ENCODE measurements around the gene EFNA2. TPM values are rescaled to one million over a fixed set of nuclear protein-coding genes. Genes with fewer than 3 reads are reported as not detected.

The EFNA2 gene
- total RNA-seq, 2 experiments from 2014 or later = not detected

DNA sequence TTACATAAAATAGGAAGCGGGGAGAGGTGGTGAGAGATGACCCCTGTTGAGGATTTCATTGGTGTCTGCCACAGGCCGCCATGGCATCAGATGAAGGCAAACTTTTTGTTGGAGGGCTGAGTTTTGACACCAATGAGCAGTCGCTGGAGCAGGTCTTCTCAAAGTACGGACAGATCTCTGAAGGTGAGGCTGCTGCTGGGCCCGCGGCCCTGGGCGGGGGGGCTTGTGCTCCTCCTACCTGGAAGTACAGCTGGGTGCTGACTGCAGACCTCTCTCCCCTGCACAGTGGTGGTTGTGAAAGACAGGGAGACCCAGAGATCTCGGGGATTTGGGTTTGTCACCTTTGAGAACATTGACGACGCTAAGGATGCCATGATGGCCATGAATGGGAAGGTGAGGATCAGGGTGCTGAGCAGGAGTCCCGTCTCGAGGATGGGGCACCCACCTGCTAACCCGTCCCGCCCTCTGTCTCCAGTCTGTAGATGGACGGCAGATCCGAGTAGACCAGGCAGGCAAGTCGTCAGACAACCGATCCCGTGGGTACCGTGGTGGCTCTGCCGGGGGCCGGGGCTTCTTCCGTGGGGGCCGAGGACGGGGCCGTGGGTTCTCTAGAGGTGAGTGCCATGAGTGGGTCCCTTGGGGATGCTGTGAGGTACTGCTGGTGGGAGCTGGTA lies 14.7 kb upstream of the EFNA2 start:
- Mint-ChIP-seq H3K27me3 (peaks cover 3% of the 10 kb centered on the region), H3K4me1 (peaks cover 62% of the 10 kb centered on the region), H3K27ac (peak overlapping the region; percentile 85), H3K9me3 (no peaks in the 10 kb centered on the region), H3K4me3 (peak overlapping the region; percentile 91), H3K36me3 (ENCODE audit: low read depth) (peaks cover 45% of the 10 kb centered on the region)
- CTCF ChIA-PET = interaction anchor here (0.6 to 1.9 kb wide), 3 partner anchors 26 to 138 kb away, joined by 3 to 6 read pairs (median 3); no protein-coding TSS in a partner anchor
- POLR2A ChIA-PET = interaction anchor here (1.1 to 2.5 kb wide), 3 partner anchors 10 to 30 kb away, joined by 3 to 8 read pairs (median 6); no protein-coding TSS in a partner anchor
- no peak for DNase-seq

DNA sequence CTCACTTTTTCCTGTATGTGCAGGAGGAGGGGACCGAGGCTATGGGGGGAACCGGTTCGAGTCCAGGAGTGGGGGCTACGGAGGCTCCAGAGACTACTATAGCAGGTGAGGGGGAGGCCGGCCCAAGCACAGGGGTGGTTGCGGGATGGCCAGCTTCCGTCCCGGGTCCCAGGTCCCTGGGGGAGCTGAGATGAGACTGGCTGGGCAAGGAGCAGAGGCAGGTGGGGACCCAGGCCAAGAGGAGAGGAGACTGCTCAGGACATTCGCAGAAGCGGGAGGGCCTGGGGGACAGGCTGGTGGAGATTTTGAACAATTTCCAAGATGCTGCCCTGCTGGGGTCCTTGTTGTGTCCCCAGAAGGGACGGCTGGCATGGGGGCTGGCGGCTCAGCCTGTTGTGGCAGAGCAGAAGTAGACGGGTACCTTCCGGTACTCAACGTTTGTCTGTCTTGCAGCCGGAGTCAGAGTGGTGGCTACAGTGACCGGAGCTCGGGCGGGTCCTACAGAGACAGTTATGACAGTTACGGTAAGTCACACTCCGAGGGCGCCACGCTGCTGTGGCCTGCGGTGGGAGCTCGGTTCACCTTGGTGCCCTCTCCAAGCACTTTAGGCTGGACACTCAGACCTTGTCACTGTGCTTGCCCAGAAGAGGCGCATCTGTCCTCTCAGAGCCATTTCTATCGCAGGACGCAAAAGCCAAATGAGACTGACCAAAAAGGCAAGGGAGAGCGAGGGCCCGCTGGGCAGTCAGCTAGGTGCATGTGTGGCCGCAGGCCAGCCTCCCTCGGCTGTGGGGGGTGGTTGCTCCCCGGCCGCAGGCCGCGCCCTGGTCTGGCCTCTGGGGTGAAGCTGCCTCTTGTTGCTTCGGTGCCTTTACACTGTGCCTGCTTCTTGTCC lies 13.9 kb upstream of the EFNA2 start:
- Mint-ChIP-seq H3K4me1 (peaks cover 64% of the 10 kb centered on the region), H3K9me3 (no peaks in the 10 kb centered on the region), H3K27ac (peak overlapping the region; percentile 85), H3K36me3 (ENCODE audit: low read depth) (peaks cover 49% of the 10 kb centered on the region), H3K27me3 (peaks cover 3% of the 10 kb centered on the region), H3K4me3 (peak overlapping the region; percentile 91)
- POLR2A ChIA-PET = interaction anchor here (1.1 to 2.5 kb wide), 4 partner anchors 11 to 31 kb away, joined by 3 to 16 read pairs (median 7); no protein-coding TSS in a partner anchor
- no peak for DNase-seq
- CTCF ChIA-PET = interaction anchor here (0.6 to 1.9 kb wide), 3 partner anchors 27 to 137 kb away, joined by 3 to 6 read pairs (median 3); no protein-coding TSS in a partner anchor

DNA sequence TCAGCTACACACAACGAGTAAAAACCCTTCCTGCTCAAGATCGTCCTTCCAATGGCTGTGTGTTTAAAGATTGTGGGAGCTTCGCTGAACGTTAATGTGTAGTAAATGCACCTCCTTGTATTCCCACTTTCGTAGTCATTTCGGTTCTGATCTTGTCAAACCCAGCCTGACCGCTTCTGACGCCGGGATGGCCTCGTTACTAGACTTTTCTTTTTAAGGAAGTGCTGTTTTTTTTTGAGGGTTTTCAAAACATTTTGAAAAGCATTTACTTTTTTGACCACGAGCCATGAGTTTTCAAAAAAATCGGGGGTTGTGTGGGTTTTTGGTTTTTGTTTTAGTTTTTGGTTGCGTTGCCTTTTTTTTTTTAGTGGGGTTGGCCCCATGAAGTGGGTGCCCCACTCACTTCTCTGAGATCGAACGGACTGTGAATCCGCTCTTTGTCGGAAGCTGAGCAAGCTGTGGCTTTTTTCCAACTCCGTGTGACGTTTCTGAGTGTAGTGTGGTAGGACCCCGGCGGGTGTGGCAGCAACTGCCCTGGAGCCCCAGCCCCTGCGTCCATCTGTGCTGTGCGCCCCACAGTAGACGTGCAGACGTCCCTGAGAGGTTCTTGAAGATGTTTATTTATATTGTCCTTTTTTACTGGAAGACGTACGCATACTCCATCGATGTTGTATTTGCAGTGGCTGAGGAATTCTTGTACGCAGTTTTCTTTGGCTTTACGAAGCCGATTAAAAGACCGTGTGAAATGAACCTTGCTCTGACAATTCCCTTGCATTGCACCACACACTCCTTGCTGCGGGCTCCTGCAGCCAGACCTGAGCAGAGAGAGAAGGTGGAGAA lies 13.0 kb upstream of the EFNA2 start:
- H3K27me3 Mint-ChIP-seq = no peaks in the 10 kb centered on the region
- no peak for DNase-seq
- ChIA-PET CTCF (interaction anchor here (1.4 to 1.9 kb wide), 3 partner anchors 28 to 111 kb away, joined by 3 to 14 read pairs (median 6); no protein-coding TSS in a partner anchor), POLR2A (interaction anchor here (1.0 to 2.5 kb wide), 6 partner anchors 12 to 380 kb away, joined by 3 to 16 read pairs (median 4); partner anchors contain the start of genes MED16 and RNU6-9)
- peak overlapping the region; percentile 68 for H3K27ac Mint-ChIP-seq
- no peaks in the 10 kb centered on the region for H3K9me3 Mint-ChIP-seq
- peaks cover 60% of the 10 kb centered on the region for H3K4me1 Mint-ChIP-seq
- H3K36me3 Mint-ChIP-seq (ENCODE audit: low read depth) = peaks cover 52% of the 10 kb centered on the region
- H3K4me3 Mint-ChIP-seq = peak overlapping the region; percentile 41

DNA sequence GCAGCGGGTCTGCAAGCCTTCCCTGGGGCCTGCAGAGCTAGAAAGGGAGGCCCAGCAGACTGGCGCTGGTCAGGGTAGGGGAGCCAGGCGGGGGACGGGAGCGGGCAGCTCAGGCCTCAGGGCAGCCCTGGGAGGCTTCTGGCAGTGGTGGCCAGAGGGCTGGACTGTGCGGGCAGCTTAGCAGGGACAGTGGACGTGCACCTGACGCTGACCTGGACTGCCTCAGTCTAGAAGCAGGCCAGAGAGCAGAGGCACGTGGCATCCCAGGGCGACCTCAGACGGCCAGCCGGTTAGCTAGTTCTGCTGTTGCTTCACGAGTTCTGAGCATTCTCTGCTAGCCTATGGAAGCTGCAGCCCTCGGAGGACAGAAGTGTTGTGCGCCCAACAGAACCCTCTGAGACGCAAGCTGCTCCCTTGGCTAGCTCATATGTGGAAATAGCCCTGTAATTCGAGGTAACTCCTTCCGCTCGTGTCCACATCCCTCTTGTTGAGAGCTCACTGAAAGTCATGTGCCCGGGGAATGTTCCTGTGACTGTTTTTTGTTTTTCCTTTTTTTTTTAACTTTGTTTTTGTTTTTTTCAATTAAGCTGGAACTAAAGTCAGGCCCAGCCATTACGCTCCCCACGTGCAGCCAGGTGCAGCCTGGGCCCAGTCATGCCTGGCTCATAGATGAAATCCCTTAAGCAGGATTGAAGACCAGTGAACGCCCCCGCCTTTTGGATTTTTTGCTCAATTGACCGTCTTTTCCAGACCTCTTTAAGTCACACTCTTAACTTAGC lies 12.2 kb upstream of the EFNA2 start:
- H3K4me3 Mint-ChIP-seq = peak overlapping the region; percentile 14
- H3K9me3 Mint-ChIP-seq = no peaks in the 10 kb centered on the region
- POLR2A ChIA-PET = interaction anchor here (1.0 to 2.5 kb wide), 6 partner anchors 13 to 380 kb away, joined by 3 to 16 read pairs (median 4); partner anchors contain the start of genes MED16 and RNU6-9
- peak overlapping the region; percentile 72 for H3K27ac Mint-ChIP-seq
- CTCF ChIA-PET = interaction anchor here (1.4 to 1.5 kb wide), 2 partner anchors 30 to 110 kb away, joined by 3 to 14 read pairs; no protein-coding TSS in a partner anchor
- peaks cover 57% of the 10 kb centered on the region for H3K36me3 Mint-ChIP-seq (ENCODE audit: low read depth)
- H3K27me3 Mint-ChIP-seq = no peaks in the 10 kb centered on the region
- H3K4me1 Mint-ChIP-seq = peaks cover 59% of the 10 kb centered on the region
- DNase-seq = no peak

DNA sequence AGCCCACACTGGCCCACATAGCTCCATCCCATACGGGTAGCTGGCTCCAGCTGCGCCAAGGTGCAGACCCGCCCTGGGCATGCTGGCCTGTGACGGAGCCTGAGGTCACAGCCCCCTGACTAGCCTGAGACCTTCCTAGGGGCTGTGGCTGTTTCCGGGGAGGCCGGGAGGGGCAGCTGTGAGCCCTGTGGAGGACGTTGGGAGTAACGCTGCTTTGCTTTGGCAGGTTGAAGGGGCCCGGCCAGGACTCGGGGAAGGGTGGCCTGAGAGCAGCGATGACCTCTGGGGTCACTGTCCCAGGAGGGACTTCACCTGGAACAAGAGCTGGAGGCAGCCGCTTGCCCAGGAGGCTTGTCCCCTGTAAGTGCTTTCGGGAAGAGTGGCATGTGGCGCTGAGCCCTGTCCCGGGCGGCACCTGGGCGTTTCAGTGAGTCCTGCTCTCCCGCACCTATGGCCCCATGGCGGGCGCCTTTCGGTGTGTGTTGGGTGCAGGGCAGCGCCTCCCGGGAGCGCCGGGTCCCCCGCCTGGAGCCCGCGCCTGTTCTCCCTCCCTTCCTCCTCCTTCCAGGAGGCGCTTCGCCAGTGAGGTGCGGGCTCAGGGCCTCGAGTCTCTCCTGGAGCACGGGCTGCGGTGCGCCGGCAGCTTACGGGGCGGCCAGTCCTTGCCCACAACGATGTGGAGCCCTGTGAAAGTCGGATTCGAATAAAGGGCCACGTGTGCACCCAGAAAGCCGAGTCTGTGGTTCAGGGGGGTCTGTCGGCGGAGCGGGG lies 11.4 kb upstream of the EFNA2 start:
- ChIA-PET CTCF (interaction anchor here (0.6 to 2.1 kb wide), 4 partner anchors 30 to 625 kb away, joined by 3 to 23 read pairs (median 8); no protein-coding TSS in a partner anchor), POLR2A (interaction anchor here (0.6 to 2.5 kb wide), 7 partner anchors 21 to 381 kb away, joined by 3 to 16 read pairs (median 3); partner anchors contain the start of genes MED16 and RNU6-9)
- no peaks in the 10 kb centered on the region for H3K9me3 Mint-ChIP-seq
- DNase-seq = no peak
- H3K4me1 Mint-ChIP-seq = peaks cover 52% of the 10 kb centered on the region
- peaks cover 57% of the 10 kb centered on the region for H3K36me3 Mint-ChIP-seq (ENCODE audit: low read depth)
- H3K4me3 Mint-ChIP-seq = peak overlapping the region; percentile 62
- H3K27ac Mint-ChIP-seq = peak overlapping the region; percentile 72
- H3K27me3 Mint-ChIP-seq = no peaks in the 10 kb centered on the region

DNA sequence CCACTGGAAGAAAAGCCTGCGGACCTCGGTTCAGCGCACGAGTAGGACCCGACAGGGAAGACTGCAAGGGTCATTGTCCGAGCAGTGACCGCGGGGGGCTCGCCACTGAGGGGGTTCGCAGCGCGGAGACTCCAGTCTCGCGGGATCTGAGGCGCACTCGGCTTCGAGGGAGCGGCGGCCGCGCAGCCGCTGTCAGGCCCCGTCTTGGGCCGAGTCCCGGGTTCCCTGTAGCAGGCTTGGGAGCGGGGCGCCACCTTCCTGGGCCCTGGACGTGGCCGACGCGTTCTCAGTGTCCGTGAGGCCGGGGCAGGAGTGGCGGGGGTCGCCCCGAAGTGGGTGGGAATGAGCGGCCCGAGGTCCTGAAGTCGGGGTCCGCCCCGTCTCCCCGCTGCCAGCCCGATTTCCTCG lies 10.8 kb upstream of the EFNA2 start:
- Mint-ChIP-seq H3K27ac (peak overlapping the region; percentile 69), H3K4me3 (peak overlapping the region; percentile 62), H3K36me3 (ENCODE audit: low read depth) (peaks cover 59% of the 10 kb centered on the region), H3K4me1 (peaks cover 56% of the 10 kb centered on the region), H3K9me3 (no peaks in the 10 kb centered on the region), H3K27me3 (no peaks in the 10 kb centered on the region)
- CTCF ChIA-PET = interaction anchor here (0.5 to 2.1 kb wide), 4 partner anchors 8 to 625 kb away, joined by 3 to 23 read pairs (median 8); no protein-coding TSS in a partner anchor
- POLR2A ChIA-PET = interaction anchor here (0.6 to 1.8 kb wide), 11 partner anchors 9 to 403 kb away, joined by 3 to 15 read pairs (median 4); partner anchors contain the start of gene ATP5F1D
- no peak for DNase-seq

DNA sequence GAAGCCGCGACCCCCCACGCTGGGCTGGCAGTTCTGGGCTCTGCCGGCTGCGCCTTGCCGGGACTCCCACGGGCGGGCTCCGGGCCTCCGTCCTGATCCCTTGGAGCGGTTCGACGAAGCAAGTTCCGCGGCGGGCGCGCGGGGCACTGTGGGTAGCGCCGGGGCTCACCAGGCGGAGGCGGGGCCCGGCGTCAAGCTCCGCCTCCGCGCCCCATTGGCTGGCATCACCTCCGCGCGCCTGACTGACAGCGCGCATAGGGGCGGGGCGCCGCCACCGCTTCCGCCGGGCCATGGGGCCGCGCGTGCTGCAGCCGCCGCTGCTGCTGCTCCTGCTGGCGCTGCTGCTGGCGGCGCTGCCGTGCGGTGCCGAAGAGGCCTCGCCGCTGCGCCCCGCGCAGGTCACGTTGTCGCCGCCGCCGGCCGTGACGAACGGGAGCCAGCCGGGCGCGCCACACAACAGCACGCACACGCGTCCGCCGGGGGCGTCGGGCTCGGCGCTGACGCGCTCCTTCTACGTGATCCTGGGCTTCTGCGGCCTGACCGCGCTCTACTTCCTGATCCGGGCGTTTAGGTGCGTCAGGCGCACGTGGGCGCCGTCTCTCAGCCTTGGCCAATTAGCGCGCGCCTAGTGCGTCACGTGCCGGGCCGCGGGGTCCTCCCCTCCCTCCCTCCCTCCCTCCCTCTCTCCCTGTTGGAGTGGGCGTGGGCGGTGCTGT lies 10.3 kb upstream of the EFNA2 start, which contains the start of gene FAM174C:
Gene FAM174C (plus strand): TSS at position 271 of the 716 bp plus-strand sequence. CDS start 20 bp downstream, at position 291.
- H3K4me3 Mint-ChIP-seq = peak within 1 kb of the TSS; percentile 82
- DNase-seq = peak; percentile 96
- H3K36me3 Mint-ChIP-seq (ENCODE audit: low read depth) = peaks cover 56% of the 10 kb centered on the region
- CTCF ChIA-PET = interaction anchor here (0.5 to 2.1 kb wide), 3 partner anchors 9 to 197 kb away, joined by 4 to 23 read pairs (median 12); no protein-coding TSS in a partner anchor
- POLR2A ChIA-PET = interaction anchor here (0.6 to 1.8 kb wide), 10 partner anchors 9 to 403 kb away, joined by 3 to 15 read pairs (median 4); partner anchors contain the start of gene ATP5F1D
- no peaks in the 10 kb centered on the region for H3K9me3 Mint-ChIP-seq
- peaks cover 55% of the 10 kb centered on the region for H3K4me1 Mint-ChIP-seq
- no peaks in the 10 kb centered on the region for H3K27me3 Mint-ChIP-seq
- peak within 1 kb of the TSS; percentile 96 for H3K27ac Mint-ChIP-seq

DNA sequence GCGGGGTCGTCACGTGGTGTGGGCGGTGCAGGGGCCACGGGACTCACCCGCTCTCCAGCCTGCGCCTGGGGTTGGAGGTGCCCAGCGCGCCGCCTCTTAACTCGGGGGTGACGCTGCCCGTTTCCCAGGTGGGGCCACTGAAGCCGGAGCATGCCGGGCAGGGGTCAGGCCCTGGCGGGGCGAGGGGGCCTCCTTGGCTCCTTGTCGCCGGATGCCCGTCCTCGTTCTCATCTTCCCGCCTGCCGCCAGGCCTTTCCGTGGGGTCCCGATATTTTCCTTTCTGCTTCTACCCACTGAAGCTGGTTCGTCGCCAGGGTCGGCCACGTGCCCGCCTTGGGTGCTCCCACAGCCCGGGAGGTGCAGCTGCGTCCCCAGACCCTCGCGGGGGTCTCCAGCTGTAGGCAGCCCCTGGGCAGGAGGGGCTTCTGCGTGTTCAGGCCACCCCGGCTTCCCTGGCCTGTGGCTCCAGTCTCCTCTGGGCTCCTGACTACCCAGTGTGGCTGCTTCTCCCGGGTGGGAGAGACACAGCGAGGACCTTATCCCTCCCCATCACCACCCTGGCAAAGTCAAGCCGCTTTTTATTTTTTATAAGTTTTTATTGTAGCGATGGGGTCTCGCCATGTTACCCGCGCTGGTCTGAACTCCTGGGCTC lies 9.6 kb upstream of the EFNA2 start:
- Mint-ChIP-seq H3K9me3 (no peaks in the 10 kb centered on the region), H3K4me3 (peak overlapping the region; percentile 82), H3K27me3 (no peaks in the 10 kb centered on the region), H3K36me3 (ENCODE audit: low read depth) (peaks cover 50% of the 10 kb centered on the region), H3K27ac (peak overlapping the region; percentile 96), H3K4me1 (peaks cover 48% of the 10 kb centered on the region)
- ChIA-PET CTCF (interaction anchor here (2.1 kb wide), 1 partner anchor 32 kb away, joined by 23 read pairs; no protein-coding TSS in a partner anchor), POLR2A (interaction anchor here (1.8 kb wide), 1 partner anchor 10 kb away, joined by 15 read pairs; no protein-coding TSS in a partner anchor)
- no peak for DNase-seq

DNA sequence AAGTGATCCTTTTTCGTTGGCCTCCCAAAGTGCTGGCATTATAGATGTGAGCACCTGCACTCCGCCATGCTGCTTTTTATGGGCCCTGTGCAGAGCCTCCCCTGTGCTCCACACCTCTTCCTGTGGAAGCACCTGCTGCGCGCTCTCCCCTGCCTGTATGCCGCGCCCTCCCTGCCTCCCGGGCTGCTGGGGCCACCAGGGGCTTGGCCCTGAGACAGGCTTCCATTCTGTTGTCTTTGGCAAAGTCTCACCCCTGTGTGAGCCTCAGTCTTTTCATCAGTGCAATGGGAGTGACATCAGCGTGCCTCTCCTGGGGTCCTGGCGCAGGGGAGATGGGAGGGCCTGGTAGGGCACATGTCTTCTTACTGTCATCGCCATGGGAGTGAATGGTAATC lies 9.0 kb upstream of the EFNA2 start:
- Mint-ChIP-seq H3K27me3 (no peaks in the 10 kb centered on the region), H3K36me3 (ENCODE audit: low read depth) (peaks cover 45% of the 10 kb centered on the region), H3K4me1 (peaks cover 43% of the 10 kb centered on the region), H3K27ac (peak overlapping the region; percentile 96), H3K9me3 (no peaks in the 10 kb centered on the region), H3K4me3 (peak overlapping the region; percentile 82)
- CTCF ChIA-PET = interaction anchor here (2.1 kb wide), 1 partner anchor 33 kb away, joined by 23 read pairs; no protein-coding TSS in a partner anchor
- POLR2A ChIA-PET = interaction anchor here (1.8 kb wide), 1 partner anchor 11 kb away, joined by 15 read pairs; no protein-coding TSS in a partner anchor
- no peak for DNase-seq
